Sigmoid colon (tissue), 7 donors: Measurements from ENCODE around the gene PRKCA. TPM values are rescaled to one million over a fixed set of nuclear protein-coding genes. Genes with fewer than 3 reads are reported as not detected.

Experiments used
- DNase-seq: peaks from one replicate; pipeline ENCODE4 v3.0.0-alpha.2; 2019
- H3K27ac ChIP-seq, 4 donors: fragments of 200-600 bp; sonication (generic); one replicate each; pipeline ENCODE4 v1.5.1; 2016 to 2019; ENCODE audit warnings: mild to moderate bottlenecking in 1 of 4
- H3K27me3 ChIP-seq, 3 donors: fragments of 200-600 bp; sonication (generic); one replicate each; pipeline ENCODE4 v1.5.1; 2019; ENCODE audit warnings: mild to moderate bottlenecking in 1 of 3
- H3K36me3 ChIP-seq, 4 donors: fragments of 200-600 bp; sonication (generic); one replicate each; pipeline ENCODE4 v1.5.1; 2016 to 2019
- H3K4me1 ChIP-seq, 4 donors: fragments of 200-600 bp; sonication (generic); one replicate each; pipeline ENCODE4 v1.5.1; 2017 to 2019
- H3K4me3 ChIP-seq, 4 donors: fragments of 200-600 bp; sonication (generic); one replicate each; pipeline ENCODE4 v1.5.1; 2017 to 2019; ENCODE audit warnings: mild to moderate bottlenecking in 2 of 4, moderate library complexity in 1 of 4
- H3K9me3 ChIP-seq, 4 donors: fragments of 200-600 bp in 3 of 4; sonication (generic) in 3 of 4; one replicate each; pipeline versions ENCODE4 v1.5.1 to v1.6.1; 2013 to 2019
- CTCF ChIP-seq, 4 experiments: fragments of 450-650 bp in 3 of 4; fragments of 200-600 bp in 1 of 4; IDR thresholded peaks; one replicate each; pipeline ENCODE4 v1.5.1; 2016 to 2019; ENCODE audit warnings: antibody characterized with exemption in 4 of 4, mild to moderate bottlenecking in 3 of 4, moderate library complexity in 2 of 4
- EP300 ChIP-seq, 4 donors: sonication (generic); formaldehyde crosslinking; IDR thresholded peaks; one replicate each; pipeline ENCODE4 v1.6.1; 2017; ENCODE audit warnings: antibody characterized with exemption in 4 of 4
- POLR2A ChIP-seq, 2 donors: fragments of 450-650 bp; IDR thresholded peaks; one replicate each; pipeline ENCODE4 v1.6.1; 2016; ENCODE audit warnings: antibody characterized with exemption in 2 of 2, mild to moderate bottlenecking in 2 of 2, moderate library complexity in 2 of 2
- POLR2AphosphoS5 ChIP-seq, 4 donors: sonication (generic); formaldehyde crosslinking; IDR thresholded peaks; one replicate each; pipeline ENCODE4 v1.6.1; 2017; ENCODE audit warnings: antibody characterized with exemption in 4 of 4
- WGBS, 2 donors: extraction: QIAGEN DNeasy Blood & Tissue Kit; methylation state at CpG; one replicate each; pipeline ENCODE4 v1.1.7; 2013; 5-methylcytosine and 5-hydroxymethylcytosine counted together
- intact Hi-C: fragments of 100-400 bp; cut with DNase I; formaldehyde crosslinking; loops from one replicate; pipeline ENCODE4 v1.15.1; 2023
- polyA plus RNA-seq, 3 donors: library from polyadenylated mRNA; stranded (reverse); fragments of 200-250 nt; gene quantifications; one replicate each; pipeline ENCODE4 v1.2.3, GENCODE V29; 2013
- total RNA-seq, 4 donors: library from RNA; depleted of rRNA; stranded (reverse); fragments of >200 nt; gene quantifications; one replicate each; pipeline ENCODE4 v1.1.0, GENCODE V29; 2016
- donor health status: healthy with polysubstance abuse.
- donor health status: Bipolar disorder and iron deficiency.
- donor health status: healthy.

Gene PRKCA
- total and polyA plus RNA-seq, 7 donors, result 6.6 to 58.4 (median 42.6) TPM

- Histone ChIP-seq H3K4me1 (peaks cover 0 to 54% (median 48%) of the 10 kb centered on the region in 4 donors), H3K36me3 (no peaks in the 10 kb centered on the region), H3K4me3 (no peak overlapping the region), H3K27ac (peak overlapping the region; percentile 60 to 71 (median 66)), H3K27me3 (no peaks in the 10 kb centered on the region), H3K9me3 (no peaks in the 10 kb centered on the region)
- peak; percentile 88 for DNase-seq
- intact Hi-C loops, result no loop called here
- TF ChIP-seq POLR2AphosphoS5 (IDR thresholded peaks at IDR 0.05), result no peak
- 55 to 58% methylated on average over 3 of the region's 3 CpGs for WGBS, 2 donors
Observed at GRCh38 chr17:66580956-66581391, 278.6 kb downstream of the PRKCA start.

GRCh38 chr17:66582373-66583111, 280.1 kb downstream of the PRKCA start:
- WGBS, 2 donors, result 95 to 98% methylated on average over 5 of the region's 5 CpGs
- H3K4me3 ChIP-seq, result no peak overlapping the region
- TF ChIP-seq POLR2A (IDR thresholded peaks at IDR 0.05) (no peak), CTCF (IDR thresholded peaks at IDR 0.05) (no peak), POLR2AphosphoS5 (IDR thresholded peaks at IDR 0.05) (no peak), EP300 (IDR thresholded peaks at IDR 0.05) (no peak)
- H3K9me3 ChIP-seq, result no peaks in the 10 kb centered on the region
- H3K27ac ChIP-seq, result no peak overlapping the region
- no peak for DNase-seq
- peaks cover 0 to 54% (median 48%) of the 10 kb centered on the region in 4 donors for H3K4me1 ChIP-seq
- H3K27me3 ChIP-seq, result no peaks in the 10 kb centered on the region
- H3K36me3 ChIP-seq, result no peaks in the 10 kb centered on the region
- intact Hi-C loops, result no loop called here

- peaks cover 0 to 52% (median 46%) of the 10 kb centered on the region in 4 donors for H3K4me1 ChIP-seq
- intact Hi-C loops, result no loop called here
- H3K27ac ChIP-seq, result no peak overlapping the region
- no peak for DNase-seq
- TF ChIP-seq POLR2A (IDR thresholded peaks at IDR 0.05) (no peak), CTCF (IDR thresholded peaks at IDR 0.05) (no peak), EP300 (IDR thresholded peaks at IDR 0.05) (no peak), POLR2AphosphoS5 (IDR thresholded peaks at IDR 0.05) (no peak)
- WGBS, 2 donors, result 73 to 82% methylated on average over 4 of the region's 4 CpGs
- no peaks in the 10 kb centered on the region for H3K9me3 ChIP-seq
- H3K27me3 ChIP-seq, result no peaks in the 10 kb centered on the region
- H3K36me3 ChIP-seq, result no peaks in the 10 kb centered on the region
- H3K4me3 ChIP-seq, result no peak overlapping the region
Observed at GRCh38 chr17:66583112-66583748, 280.8 kb downstream of the PRKCA start.

- intact Hi-C loops, result no loop called here
- Histone ChIP-seq H3K4me1 (peaks cover 0 to 41% (median 37%) of the 10 kb centered on the region in 4 donors), H3K27me3 (no peaks in the 10 kb centered on the region), H3K27ac (no peak overlapping the region), H3K4me3 (no peak overlapping the region), H3K36me3 (no peaks in the 10 kb centered on the region), H3K9me3 (no peaks in the 10 kb centered on the region)
- TF ChIP-seq POLR2A (IDR thresholded peaks at IDR 0.05) (no peak), POLR2AphosphoS5 (IDR thresholded peaks at IDR 0.05) (no peak), EP300 (IDR thresholded peaks at IDR 0.05) (no peak), CTCF (IDR thresholded peaks at IDR 0.05) (no peak)
- WGBS, 2 donors, result 97% methylated on average over 4 of the region's 4 CpGs
- DNase-seq, result no peak
Observed at GRCh38 chr17:66584927-66585326, 282.5 kb downstream of the PRKCA start.

GRCh38 chr17:66585472-66585871, 283.1 kb downstream of the PRKCA start:
- 86 to 92% methylated on average over 5 of the region's 5 CpGs for WGBS, 2 donors
- DNase-seq, result no peak

More at GRCh38 chr17:66585472-66585871, 283.1 kb downstream of the PRKCA start:
- intact Hi-C loops, result no loop called here
- Histone ChIP-seq H3K9me3 (no peaks in the 10 kb centered on the region), H3K27ac (no peak overlapping the region), H3K27me3 (no peaks in the 10 kb centered on the region), H3K36me3 (no peaks in the 10 kb centered on the region), H3K4me3 (no peak overlapping the region), H3K4me1 (peaks cover 0 to 36% (median 32%) of the 10 kb centered on the region in 4 donors)
- TF ChIP-seq POLR2AphosphoS5 (IDR thresholded peaks at IDR 0.05), result no peak
- no peak for TF ChIP-seq EP300 (IDR thresholded peaks at IDR 0.05)
- TF ChIP-seq CTCF (IDR thresholded peaks at IDR 0.05), result no peak
- no peak for TF ChIP-seq POLR2A (IDR thresholded peaks at IDR 0.05)
